ENCODE measurements around the gene NFATC3. TPM values are rescaled to one million over a fixed set of nuclear protein-coding genes. Genes with fewer than 3 reads are reported as not detected.
"Not testable (repeated sequence)": the region's sequence is repeated elsewhere in the genome, so short reads cannot be mapped to it uniquely, and the experiment has no call there.

Gene NFATC3
- polyA plus RNA-seq, 3 donors = 14.3 to 21.8 (median 15.8) TPM

GRCh38 chr16:68130520-68130919, 45.4 kb downstream of the NFATC3 start:
- Histone ChIP-seq H3K4me1 (ENCODE audit: control insufficient read depth in 1 of 2, insufficient read depth in 2 of 2, low read length in 2 of 2) (no peaks in the 10 kb centered on the region), H3K4me3 (replicated peaks in 1 of 3; ENCODE audit: low read depth in 2 of 3, low read length in 3 of 3) (no peak overlapping the region), H3K9me3 (replicated peaks in 1 of 2; ENCODE audit: control insufficient read depth in 1 of 2, insufficient read depth in 1 of 2, low read length in 2 of 2) (no peaks in the 10 kb centered on the region), H3K4me2 (replicated peaks; ENCODE audit: extremely low read depth, low read length, poor library complexity, severe bottlenecking) (no peak overlapping the region), H3K36me3 (replicated peaks in 1 of 2; ENCODE audit: control insufficient read depth in 1 of 2, insufficient read depth in 2 of 2, low read length in 2 of 2) (peaks cover 10 to 40% of the 10 kb centered on the region in 2 donors), H3K79me2 (ENCODE audit: insufficient read depth, low read length) (peaks cover 67% of the 10 kb centered on the region), H3K27me3 (ENCODE audit: control insufficient read depth in 2 of 2, insufficient read depth in 2 of 2, low read length in 2 of 2) (no peaks in the 10 kb centered on the region), H4K20me1 (ENCODE audit: insufficient read depth, low read length) (peaks cover 72% of the 10 kb centered on the region), H3K9ac (ENCODE audit: insufficient read depth, low read length, poor library complexity, severe bottlenecking) (no peak overlapping the region), H2AFZ (ENCODE audit: insufficient read depth, low read depth, low read length, poor library complexity, severe bottlenecking) (no peak overlapping the region), H3K27ac (ENCODE audit: low read depth in 1 of 2, low read length in 2 of 2) (no peak overlapping the region)
- Mint-ChIP-seq H3K27ac (peak overlapping the region in 2 of 7 donors; percentile 28 to 53), H3K36me3 (peaks cover 41 to 67% of the 10 kb centered on the region in 2 donors), H3K9me3 (no peaks in the 10 kb centered on the region), H3K27me3 (ENCODE audit: low read depth in 3 of 3) (no peaks in the 10 kb centered on the region), H3K4me3 (no peak overlapping the region), H3K4me1 (peaks cover 30% of the 10 kb centered on the region)
- TF ChIP-seq, protein P1, sequence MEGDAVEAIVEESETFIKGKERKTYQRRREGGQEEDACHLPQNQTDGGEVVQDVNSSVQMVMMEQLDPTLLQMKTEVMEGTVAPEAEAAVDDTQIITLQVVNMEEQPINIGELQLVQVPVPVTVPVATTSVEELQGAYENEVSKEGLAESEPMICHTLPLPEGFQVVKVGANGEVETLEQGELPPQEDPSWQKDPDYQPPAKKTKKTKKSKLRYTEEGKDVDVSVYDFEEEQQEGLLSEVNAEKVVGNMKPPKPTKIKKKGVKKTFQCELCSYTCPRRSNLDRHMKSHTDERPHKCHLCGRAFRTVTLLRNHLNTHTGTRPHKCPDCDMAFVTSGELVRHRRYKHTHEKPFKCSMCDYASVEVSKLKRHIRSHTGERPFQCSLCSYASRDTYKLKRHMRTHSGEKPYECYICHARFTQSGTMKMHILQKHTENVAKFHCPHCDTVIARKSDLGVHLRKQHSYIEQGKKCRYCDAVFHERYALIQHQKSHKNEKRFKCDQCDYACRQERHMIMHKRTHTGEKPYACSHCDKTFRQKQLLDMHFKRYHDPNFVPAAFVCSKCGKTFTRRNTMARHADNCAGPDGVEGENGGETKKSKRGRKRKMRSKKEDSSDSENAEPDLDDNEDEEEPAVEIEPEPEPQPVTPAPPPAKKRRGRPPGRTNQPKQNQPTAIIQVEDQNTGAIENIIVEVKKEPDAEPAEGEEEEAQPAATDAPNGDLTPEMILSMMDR (IDR thresholded peaks at IDR 0.05) = no peak
- no peak for DNase-seq
- intact Hi-C loops (cut with micrococcal nuclease) = no loop called here
- WGBS (ENCODE audit: insufficient coverage) = no CpG with 5 or more reads among the region's 3 CpGs

- Histone ChIP-seq H3K4me3 (replicated peaks in 1 of 3; ENCODE audit: low read depth in 2 of 3, low read length in 3 of 3) (no peak overlapping the region), H2AFZ (ENCODE audit: insufficient read depth, low read depth, low read length, poor library complexity, severe bottlenecking) (no peak overlapping the region), H3K9me3 (replicated peaks in 1 of 2; ENCODE audit: control insufficient read depth in 1 of 2, insufficient read depth in 1 of 2, low read length in 2 of 2) (no peaks in the 10 kb centered on the region), H3K9ac (ENCODE audit: insufficient read depth, low read length, poor library complexity, severe bottlenecking) (no peak overlapping the region), H3K27me3 (ENCODE audit: control insufficient read depth in 2 of 2, insufficient read depth in 2 of 2, low read length in 2 of 2) (no peaks in the 10 kb centered on the region), H3K4me2 (replicated peaks; ENCODE audit: extremely low read depth, low read length, poor library complexity, severe bottlenecking) (no peak overlapping the region), H3K27ac (ENCODE audit: low read depth in 1 of 2, low read length in 2 of 2) (peak overlapping the region in 1 of 2 donors; percentile 46), H3K36me3 (replicated peaks in 1 of 2; ENCODE audit: control insufficient read depth in 1 of 2, insufficient read depth in 2 of 2, low read length in 2 of 2) (peaks cover 11 to 36% of the 10 kb centered on the region in 2 donors), H4K20me1 (ENCODE audit: insufficient read depth, low read length) (peaks cover 62% of the 10 kb centered on the region), H3K79me2 (ENCODE audit: insufficient read depth, low read length) (peaks cover 69% of the 10 kb centered on the region), H3K4me1 (ENCODE audit: control insufficient read depth in 1 of 2, insufficient read depth in 2 of 2, low read length in 2 of 2) (no peaks in the 10 kb centered on the region)
- Mint-ChIP-seq H3K27ac (peak overlapping the region in 5 of 7 donors; percentile 26 to 86 (median 54)), H3K4me1 (peaks cover 30% of the 10 kb centered on the region), H3K27me3 (ENCODE audit: low read depth in 3 of 3) (no peaks in the 10 kb centered on the region), H3K36me3 (peaks cover 38 to 62% of the 10 kb centered on the region in 2 donors), H3K4me3 (no peak overlapping the region), H3K9me3 (no peaks in the 10 kb centered on the region)
- TF ChIP-seq, protein P1 (IDR thresholded peaks at IDR 0.05) = no peak
- peak in 2 of 3 donors; percentile 8 to 9 for DNase-seq
- no CpG with 5 or more reads among the region's 2 CpGs for WGBS (ENCODE audit: insufficient coverage)
- intact Hi-C loops (cut with micrococcal nuclease) = no loop called here
These were observed 46.9 kb downstream of the NFATC3 start for GRCh38 chr16:68131813-68132706.

GRCh38 chr16:68133000-68133399, 47.8 kb downstream of the NFATC3 start:
- WGBS (ENCODE audit: insufficient coverage) = no CpG with 5 or more reads among the region's 4 CpGs
- intact Hi-C loops (cut with micrococcal nuclease); H3K27ac ChIP-seq (ENCODE audit: low read depth in 1 of 2, low read length in 2 of 2): not testable (repeated sequence)

More at GRCh38 chr16:68133000-68133399, 47.8 kb downstream of the NFATC3 start:
- H3K9me3 Mint-ChIP-seq; H3K9me3 ChIP-seq (replicated peaks in 1 of 2; ENCODE audit: control insufficient read depth in 1 of 2, insufficient read depth in 1 of 2, low read length in 2 of 2); H2AFZ ChIP-seq (ENCODE audit: insufficient read depth, low read depth, low read length, poor library complexity, severe bottlenecking); H3K4me3 Mint-ChIP-seq; DNase-seq; H3K4me3 ChIP-seq (replicated peaks in 1 of 3; ENCODE audit: low read depth in 2 of 3, low read length in 3 of 3); H3K4me1 ChIP-seq (ENCODE audit: control insufficient read depth in 1 of 2, insufficient read depth in 2 of 2, low read length in 2 of 2); H3K27me3 Mint-ChIP-seq (ENCODE audit: low read depth in 3 of 3); H3K4me2 ChIP-seq (replicated peaks; ENCODE audit: extremely low read depth, low read length, poor library complexity, severe bottlenecking); H3K27me3 ChIP-seq (ENCODE audit: control insufficient read depth in 2 of 2, insufficient read depth in 2 of 2, low read length in 2 of 2); H3K9ac ChIP-seq (ENCODE audit: insufficient read depth, low read length, poor library complexity, severe bottlenecking): not testable (repeated sequence)
- peaks cover 77% of the 10 kb centered on the region for H3K79me2 ChIP-seq (ENCODE audit: insufficient read depth, low read length)
- peaks cover 31 to 53% of the 10 kb centered on the region in 2 donors for H3K36me3 Mint-ChIP-seq
- H3K36me3 ChIP-seq (replicated peaks in 1 of 2; ENCODE audit: control insufficient read depth in 1 of 2, insufficient read depth in 2 of 2, low read length in 2 of 2) = peaks cover 8 to 34% of the 10 kb centered on the region in 2 donors
- H4K20me1 ChIP-seq (ENCODE audit: insufficient read depth, low read length) = peaks cover 53% of the 10 kb centered on the region
- peak overlapping the region in 2 of 7 donors; percentile 20 to 33 for H3K27ac Mint-ChIP-seq
- H3K4me1 Mint-ChIP-seq = peaks cover 22% of the 10 kb centered on the region

Data from CD14-positive monocyte (primary cell).